Lower lobe of right lung (tissue), 2 donors: Measurements from ENCODE around the gene PGM2. TPM values are rescaled to one million over a fixed set of nuclear protein-coding genes. Genes with fewer than 3 reads are reported as not detected.
"Not testable (repeated sequence)": the region's sequence is repeated elsewhere in the genome, so short reads cannot be mapped to it uniquely, and the experiment has no call there.

Experiments used
- ATAC-seq, 2 donors: fragments of 200-7000 bp; cut with Tn5 transposase; one replicate each; pipeline ENCODE4 v1.9.1; 2020 to 2022; ENCODE audit warnings: mild to moderate bottlenecking in 2 of 2, moderate library complexity in 2 of 2
- DNase-seq: peaks from one replicate; pipeline ENCODE4 v3.0.0-alpha.2; 2020
- H3K27ac ChIP-seq: fragments of 200-600 bp; one replicate; pipeline ENCODE4 v1.8.0; 2022
- H3K27me3 ChIP-seq: fragments of 200-600 bp; one replicate; pipeline ENCODE4 v1.8.0; 2022; ENCODE audit warnings: low read depth
- H3K36me3 ChIP-seq: fragments of 200-600 bp; one replicate; pipeline ENCODE4 v1.8.0; 2022; ENCODE audit warnings: mild to moderate bottlenecking
- H3K4me1 ChIP-seq: fragments of 200-600 bp; one replicate; pipeline ENCODE4 v1.8.0; 2022
- H3K4me3 ChIP-seq: fragments of 200-600 bp; one replicate; pipeline ENCODE4 v1.8.0; 2022; ENCODE audit warnings: mild to moderate bottlenecking
- H3K9me3 ChIP-seq: fragments of 200-600 bp; one replicate; pipeline ENCODE4 v1.8.0; 2022
- intact Hi-C: fragments of 100-400 bp; cut with DNase I; formaldehyde crosslinking; loops from one replicate; pipeline ENCODE4 v1.11.0; 2022
- total RNA-seq: library from RNA; stranded (reverse); fragmentation: NEBNext Ultra II Directional; extraction: Animal tissue kit (Norgen Biotek cat#: 25700); gene quantifications from one replicate; pipeline ENCODE4 v1.2.1, GENCODE V29; 2021
- TF ChIP-seq, protein P1 (sequence below): fragments of 200-600 bp; IDR thresholded peaks from one replicate; pipeline ENCODE4 v1.8.0; 2022; ENCODE audit warnings: antibody characterized with exemption, mild to moderate bottlenecking
- donor health status: DM: no; HTN: yes; CAD: no; lungs with severe emphysema.

PGM2 gene
- total RNA-seq, 1 donor from 2014 or later, result 28.7 TPM

- TF ChIP-seq, protein P1, sequence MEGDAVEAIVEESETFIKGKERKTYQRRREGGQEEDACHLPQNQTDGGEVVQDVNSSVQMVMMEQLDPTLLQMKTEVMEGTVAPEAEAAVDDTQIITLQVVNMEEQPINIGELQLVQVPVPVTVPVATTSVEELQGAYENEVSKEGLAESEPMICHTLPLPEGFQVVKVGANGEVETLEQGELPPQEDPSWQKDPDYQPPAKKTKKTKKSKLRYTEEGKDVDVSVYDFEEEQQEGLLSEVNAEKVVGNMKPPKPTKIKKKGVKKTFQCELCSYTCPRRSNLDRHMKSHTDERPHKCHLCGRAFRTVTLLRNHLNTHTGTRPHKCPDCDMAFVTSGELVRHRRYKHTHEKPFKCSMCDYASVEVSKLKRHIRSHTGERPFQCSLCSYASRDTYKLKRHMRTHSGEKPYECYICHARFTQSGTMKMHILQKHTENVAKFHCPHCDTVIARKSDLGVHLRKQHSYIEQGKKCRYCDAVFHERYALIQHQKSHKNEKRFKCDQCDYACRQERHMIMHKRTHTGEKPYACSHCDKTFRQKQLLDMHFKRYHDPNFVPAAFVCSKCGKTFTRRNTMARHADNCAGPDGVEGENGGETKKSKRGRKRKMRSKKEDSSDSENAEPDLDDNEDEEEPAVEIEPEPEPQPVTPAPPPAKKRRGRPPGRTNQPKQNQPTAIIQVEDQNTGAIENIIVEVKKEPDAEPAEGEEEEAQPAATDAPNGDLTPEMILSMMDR, result no peak
- intact Hi-C loops, result no loop called here
These were observed 9.8 kb upstream of the PGM2 start for GRCh38 chr4:37816719-37817118.

DNA sequence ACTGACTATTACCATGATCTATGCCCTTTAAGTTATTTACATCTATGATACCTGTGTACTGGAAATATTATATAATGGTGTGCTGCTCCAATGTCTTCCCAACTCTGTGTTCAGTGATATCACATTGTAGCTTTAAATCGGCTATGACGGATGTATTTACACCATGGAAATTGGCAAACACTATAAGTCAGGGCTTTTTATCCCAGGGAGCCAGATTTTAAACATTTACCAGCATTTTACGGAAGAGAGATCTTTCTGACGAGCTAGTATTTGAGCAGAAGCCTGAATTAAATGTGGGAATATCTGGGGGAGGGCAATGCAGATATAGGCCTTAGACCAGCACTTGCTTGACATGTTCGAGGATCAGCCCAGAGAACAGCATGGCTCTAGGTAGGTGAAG is 7.7 kb upstream of the PGM2 start:
- no peak overlapping the region for H3K27ac ChIP-seq
- H3K9me3 ChIP-seq, result no peaks in the 10 kb centered on the region
- no peaks in the 10 kb centered on the region for H3K36me3 ChIP-seq
- ATAC-seq (no peak), DNase-seq (no peak)
- H3K4me1 ChIP-seq, result no peaks in the 10 kb centered on the region
- TF ChIP-seq, protein P1, result no peak
- H3K27me3 ChIP-seq, result no peaks in the 10 kb centered on the region
- intact Hi-C loops, result no loop called here
- H3K4me3 ChIP-seq, result no peak overlapping the region

More at GRCh38 chr4:37816719-37817118, 9.8 kb upstream of the PGM2 start:
- Histone ChIP-seq H3K9me3 (no peaks in the 10 kb centered on the region), H3K27me3 (no peaks in the 10 kb centered on the region), H3K4me3 (no peak overlapping the region), H3K4me1 (no peaks in the 10 kb centered on the region), H3K36me3 (no peaks in the 10 kb centered on the region), H3K27ac (no peak overlapping the region)
- DNase-seq, result no peak
- no peak for ATAC-seq

- H3K9me3 ChIP-seq, DNase-seq, H3K27me3 ChIP-seq, intact Hi-C loops, H3K4me1 ChIP-seq, H3K4me3 ChIP-seq, H3K27ac ChIP-seq, ATAC-seq, H3K36me3 ChIP-seq: not testable (repeated sequence)
These were observed 6.0 kb upstream of the PGM2 start for GRCh38 chr4:37820458-37820857.

GRCh38 chr4:37821953-37822605 is 4.4 kb upstream of the PGM2 start:
- Histone ChIP-seq H3K9me3 (no peaks in the 10 kb centered on the region), H3K4me3 (no peak overlapping the region), H3K36me3 (no peaks in the 10 kb centered on the region), H3K27me3 (no peaks in the 10 kb centered on the region), H3K27ac (no peak overlapping the region), H3K4me1 (peaks cover 7% of the 10 kb centered on the region)
- intact Hi-C loops, result no loop called here
- peak; percentile 9 to 55 for ATAC-seq
- DNase-seq, result no peak
- TF ChIP-seq, protein P1, result no peak

DNA sequence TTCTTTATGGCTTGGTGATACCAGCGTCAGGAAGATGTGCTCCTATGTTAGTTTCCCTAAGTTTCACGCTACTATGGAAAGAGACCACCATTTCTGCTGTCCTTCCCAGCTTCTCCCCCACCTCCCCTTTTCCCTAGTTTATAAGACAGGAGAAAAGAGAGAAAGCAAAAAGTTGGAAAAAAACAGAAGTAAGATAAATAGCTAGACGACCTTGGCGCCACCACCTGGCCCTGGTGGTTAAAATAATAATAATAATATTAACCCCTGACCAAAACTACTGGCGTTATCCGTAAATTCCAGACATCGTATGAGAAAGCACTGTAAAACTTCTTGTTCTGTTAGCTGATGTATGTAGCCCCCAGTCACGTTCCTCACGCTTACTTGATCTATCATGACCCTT is 985 bp upstream of the PGM2 start:
- ATAC-seq, intact Hi-C loops, H3K9me3 ChIP-seq, DNase-seq, H3K36me3 ChIP-seq, H3K27me3 ChIP-seq: not testable (repeated sequence)
- Histone ChIP-seq H3K4me1 (peaks cover 29% of the 10 kb centered on the region), H3K27ac (peak overlapping the region; percentile 90), H3K4me3 (peak overlapping the region; percentile 90)

DNA sequence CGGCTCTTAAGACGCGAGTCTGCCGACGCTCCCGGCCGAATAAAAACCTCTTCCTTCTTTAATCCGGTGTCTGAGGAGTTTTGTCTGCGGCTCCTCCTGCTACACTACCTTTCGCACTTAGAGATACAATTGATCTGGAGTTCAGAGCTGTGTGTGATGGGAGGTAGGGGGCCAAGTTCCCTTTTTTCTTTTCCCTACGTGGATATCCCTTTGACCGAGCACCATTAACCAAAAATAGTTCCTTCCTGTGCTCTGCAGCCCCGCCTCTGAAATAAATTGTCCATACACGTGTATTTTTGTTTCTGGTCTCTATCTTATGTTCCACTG is 555 bp upstream of the PGM2 start:
- peak overlapping the region; percentile 90 for H3K27ac ChIP-seq
- ATAC-seq (peak; percentile 33 to 42), DNase-seq (no peak)
- TF ChIP-seq, protein P1, result no peak
- H3K27me3 ChIP-seq, result no peaks in the 10 kb centered on the region
- peaks cover 12% of the 10 kb centered on the region for H3K36me3 ChIP-seq
- H3K4me1 ChIP-seq, result peaks cover 29% of the 10 kb centered on the region
- H3K9me3 ChIP-seq, result no peaks in the 10 kb centered on the region
- intact Hi-C loops, result no loop called here
- H3K4me3 ChIP-seq, result peak overlapping the region; percentile 90
